ENCODE data around the gene RBPMS2. TPM values are rescaled to one million over a fixed set of nuclear protein-coding genes. Genes with fewer than 3 reads are reported as not detected.

The RBPMS2 gene
- total and polyA plus RNA-seq, 2 donors (not counting 3 experiments of a cell fraction or from before 2014, with no cell fraction given), result 2.3 to 7.8 TPM

DNA sequence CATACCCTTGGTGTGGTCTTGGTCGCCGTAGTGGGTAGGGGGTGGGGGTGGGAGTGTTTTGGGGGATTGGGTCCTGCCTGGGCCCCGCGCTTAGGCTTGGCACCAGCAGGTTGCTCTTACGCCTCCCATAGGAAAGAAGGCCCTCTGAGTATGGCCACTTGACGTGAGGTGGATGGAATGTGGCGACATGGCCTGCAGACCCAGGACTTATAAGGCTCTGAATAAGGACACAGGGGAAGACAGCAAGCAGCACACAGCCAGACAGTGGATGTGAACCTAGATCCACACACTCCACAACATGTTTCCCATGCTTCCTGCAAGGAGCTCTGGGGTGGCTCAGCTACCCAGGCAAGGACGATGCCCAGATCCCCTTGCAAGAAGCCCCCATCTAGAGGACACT lies 12.4 kb downstream of the RBPMS2 start:
- Histone ChIP-seq H2AFZ (ENCODE audit: low read depth, low read length) (no peak overlapping the region), H3K4me2 (ENCODE audit: insufficient read depth, low read length) (no peak overlapping the region), H3K9me1 (replicated peaks; ENCODE audit: control insufficient read depth, extremely low read depth, insufficient read depth, low read length) (no peaks in the 10 kb centered on the region), H3K27ac (ENCODE audit: insufficient read depth, low read depth, low read length) (no peak overlapping the region), H3K4me1 (ENCODE audit: control insufficient read depth, extremely low read depth, insufficient read depth, low read length) (no peaks in the 10 kb centered on the region), H3K9ac (replicated peaks; ENCODE audit: extremely low read depth, insufficient read depth, low read length) (no peak overlapping the region), H3K79me2 (ENCODE audit: control insufficient read depth, insufficient read depth, low read length) (no peaks in the 10 kb centered on the region), H3K4me3 (replicated peaks in 1 of 3; ENCODE audit: insufficient read depth in 1 of 3, low read depth in 1 of 3, low read length in 3 of 3) (no peak overlapping the region), H3K9me3 (replicated peaks; ENCODE audit: control insufficient read depth, insufficient read depth, low read length) (no peaks in the 10 kb centered on the region), H3K27me3 (ENCODE audit: control insufficient read depth in 2 of 2, insufficient read depth in 2 of 2, low read length in 2 of 2) (no peaks in the 10 kb centered on the region), H3K36me3 (ENCODE audit: control insufficient read depth in 2 of 2, extremely low read depth in 1 of 2, insufficient read depth in 2 of 2, low read length in 2 of 2) (no peaks in the 10 kb centered on the region), H4K20me1 (replicated peaks; ENCODE audit: control insufficient read depth, extremely low read depth, insufficient read depth, low read length) (no peaks in the 10 kb centered on the region)
- TF ChIP-seq POLR2AphosphoS5 (IDR thresholded peaks at IDR 0.05; ENCODE audit: insufficient read depth, low read depth, low read length) (no peak), EZH2 (IDR thresholded peaks at IDR 0.05; ENCODE audit: borderline replicate concordance, low read depth, low read length, severe bottlenecking) (no peak), GATA2 (IDR thresholded peaks at IDR 0.05; ENCODE audit: insufficient read depth, insufficient read length, low read depth, low read length) (no peak), FOS (IDR thresholded peaks at IDR 0.05; ENCODE audit: borderline replicate concordance, insufficient read depth, low read length) (no peak), POLR2A (IDR thresholded peaks at IDR 0.05; ENCODE audit: low read depth, low read length) (no peak), MYC (IDR thresholded peaks at IDR 0.05; ENCODE audit: low read depth, low read length) (no peak), JUN (IDR thresholded peaks at IDR 0.05; ENCODE audit: borderline replicate concordance, insufficient read depth, insufficient read length, low read depth) (no peak)
- TF ChIP-seq, protein P1, sequence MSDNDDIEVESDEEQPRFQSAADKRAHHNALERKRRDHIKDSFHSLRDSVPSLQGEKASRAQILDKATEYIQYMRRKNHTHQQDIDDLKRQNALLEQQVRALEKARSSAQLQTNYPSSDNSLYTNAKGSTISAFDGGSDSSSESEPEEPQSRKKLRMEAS (IDR thresholded peaks at IDR 0.05; ENCODE audit: insufficient read depth, insufficient read length), result no peak
- TF ChIP-seq, protein P2, sequence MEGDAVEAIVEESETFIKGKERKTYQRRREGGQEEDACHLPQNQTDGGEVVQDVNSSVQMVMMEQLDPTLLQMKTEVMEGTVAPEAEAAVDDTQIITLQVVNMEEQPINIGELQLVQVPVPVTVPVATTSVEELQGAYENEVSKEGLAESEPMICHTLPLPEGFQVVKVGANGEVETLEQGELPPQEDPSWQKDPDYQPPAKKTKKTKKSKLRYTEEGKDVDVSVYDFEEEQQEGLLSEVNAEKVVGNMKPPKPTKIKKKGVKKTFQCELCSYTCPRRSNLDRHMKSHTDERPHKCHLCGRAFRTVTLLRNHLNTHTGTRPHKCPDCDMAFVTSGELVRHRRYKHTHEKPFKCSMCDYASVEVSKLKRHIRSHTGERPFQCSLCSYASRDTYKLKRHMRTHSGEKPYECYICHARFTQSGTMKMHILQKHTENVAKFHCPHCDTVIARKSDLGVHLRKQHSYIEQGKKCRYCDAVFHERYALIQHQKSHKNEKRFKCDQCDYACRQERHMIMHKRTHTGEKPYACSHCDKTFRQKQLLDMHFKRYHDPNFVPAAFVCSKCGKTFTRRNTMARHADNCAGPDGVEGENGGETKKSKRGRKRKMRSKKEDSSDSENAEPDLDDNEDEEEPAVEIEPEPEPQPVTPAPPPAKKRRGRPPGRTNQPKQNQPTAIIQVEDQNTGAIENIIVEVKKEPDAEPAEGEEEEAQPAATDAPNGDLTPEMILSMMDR (IDR thresholded peaks at IDR 0.05; ENCODE audit: extremely low read depth in 1 of 2, insufficient read depth in 1 of 2, low read depth in 1 of 2, low read length in 2 of 2), result no peak
- BruUV-seq (replicated peaks), result no TSS peak
- POLR2A ChIA-PET, result no interaction called here
- intact Hi-C loops (cut with micrococcal nuclease) (no loop called here), dilution Hi-C loops (cut with MboI; ENCODE audit: extremely low pct_ligation_motif_present, low sequenced_read_pairs) (no loop called here)
- CTCF ChIA-PET, result interaction anchor here (0.5 to 1.1 kb wide), 3 partner anchors 32 to 304 kb away, joined by 3 read pairs; no protein-coding TSS in a partner anchor
- DNase-seq (ENCODE audit: low read depth, low spot score), result no peak
- FAIRE-seq, result no peak

All from endothelial cell of umbilical vein (primary cell).